Cortex of kidney (tissue), 1 donor: ENCODE data around the gene PDZD11.
"Not testable (repeated sequence)": the region's sequence is repeated elsewhere in the genome, so short reads cannot be mapped to it uniquely, and the experiment has no call there.

ENCODE experiments used
- DNase-seq: peaks from one replicate; lab custom pipeline; 2025; lab: John Stamatoyannopoulos, UW

PDZD11 gene

DNA sequence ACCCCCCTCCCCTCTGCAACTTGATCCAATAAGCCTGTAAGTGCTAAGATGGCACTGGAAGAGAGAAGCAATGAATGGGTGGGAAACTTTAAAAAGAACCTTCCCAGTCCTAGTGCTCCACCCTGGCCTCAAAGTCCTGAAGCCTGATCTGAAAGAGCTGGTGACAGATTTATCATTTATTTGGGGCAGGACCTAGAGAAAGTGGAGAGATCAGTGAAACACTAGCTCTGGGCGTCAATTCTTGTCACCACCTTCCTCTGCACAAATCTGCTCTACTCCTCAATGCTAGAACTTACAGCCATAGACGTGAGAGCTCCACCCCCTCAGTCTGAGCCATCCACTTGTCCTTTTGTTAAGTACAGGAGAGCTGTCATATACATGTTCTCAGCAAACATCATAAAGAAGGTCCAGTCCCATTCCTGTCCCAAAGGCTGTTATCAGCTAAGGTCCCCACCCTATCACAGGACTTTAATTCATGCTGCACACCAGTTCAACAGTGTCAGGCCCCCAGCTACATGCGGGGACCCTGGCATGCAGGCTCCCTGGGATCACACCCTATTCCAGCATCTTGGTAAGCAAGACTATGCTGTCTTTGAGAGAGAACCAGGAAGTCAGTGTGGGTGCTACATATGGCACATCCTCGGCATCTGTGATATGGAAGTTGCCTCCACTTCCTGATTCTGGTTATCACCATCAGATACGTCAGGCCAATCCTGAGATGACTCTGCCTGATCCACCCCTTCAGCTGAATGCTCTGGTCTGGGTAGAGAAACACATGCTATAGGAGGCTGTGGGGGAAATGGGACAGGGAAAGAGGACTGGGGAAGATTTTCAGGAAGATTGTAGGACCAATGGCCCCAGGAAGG is 32.1 kb downstream of the PDZD11 start:
- DNase-seq, result no peak

- DNase-seq, result no peak
Observed at GRCh38 chrX:70255452-70255851, 34.3 kb downstream of the PDZD11 start.

- DNase-seq, result no peak
Observed at GRCh38 chrX:70254909-70255308, 34.8 kb downstream of the PDZD11 start.

- no peak for DNase-seq
Observed at GRCh38 chrX:70254063-70254400, 35.7 kb downstream of the PDZD11 start.

GRCh38 chrX:70253377-70254062 is 36.2 kb downstream of the PDZD11 start:
- no peak for DNase-seq

DNA sequence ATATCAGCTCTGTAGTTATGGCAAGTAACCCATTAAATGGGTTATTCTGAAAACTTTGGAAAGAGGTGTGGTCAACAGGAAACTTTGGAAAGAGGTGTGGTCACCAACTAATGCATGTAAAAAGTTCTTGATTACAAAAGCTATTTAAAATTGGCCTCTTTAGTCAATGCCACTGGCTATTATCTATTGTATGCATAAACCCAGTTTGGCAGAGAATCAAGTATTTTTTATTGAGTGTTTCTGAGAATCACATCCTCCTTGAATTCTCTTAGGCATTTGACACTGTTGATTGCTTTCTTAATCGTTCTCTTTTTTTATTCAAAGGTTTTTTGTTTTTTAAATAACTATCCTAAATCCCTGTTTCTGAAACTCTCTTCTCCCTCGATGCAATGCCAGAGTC is 37.2 kb downstream of the PDZD11 start:
- no peak for DNase-seq

- no peak for DNase-seq
Observed at GRCh38 chrX:70247252-70247651, 42.5 kb downstream of the PDZD11 start.

GRCh38 chrX:70244881-70245280 is 44.8 kb downstream of the PDZD11 start:
- DNase-seq, result no peak

DNA sequence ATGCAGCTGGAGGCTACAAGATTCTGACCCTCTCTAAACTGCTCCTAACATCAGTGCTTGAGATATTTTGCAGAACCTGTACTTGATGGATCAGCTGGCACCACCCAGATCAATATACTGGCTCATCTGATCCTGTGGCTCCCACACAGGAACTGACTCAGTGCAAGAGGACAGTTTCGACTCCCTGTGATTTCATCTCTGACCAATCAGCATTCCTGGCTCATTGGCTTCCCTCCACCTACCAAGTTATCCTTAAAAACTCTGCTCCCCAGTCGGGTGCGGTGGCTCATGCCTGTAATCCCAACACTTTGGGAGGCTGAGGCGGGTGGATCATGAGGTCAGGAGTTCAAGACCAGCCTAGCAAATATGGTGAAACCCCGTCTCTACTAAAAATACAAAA is 46.1 kb downstream of the PDZD11 start:
- DNase-seq, result not testable (repeated sequence)

- no peak for DNase-seq
Observed at GRCh38 chrX:70241501-70241900, 48.2 kb downstream of the PDZD11 start.

DNA sequence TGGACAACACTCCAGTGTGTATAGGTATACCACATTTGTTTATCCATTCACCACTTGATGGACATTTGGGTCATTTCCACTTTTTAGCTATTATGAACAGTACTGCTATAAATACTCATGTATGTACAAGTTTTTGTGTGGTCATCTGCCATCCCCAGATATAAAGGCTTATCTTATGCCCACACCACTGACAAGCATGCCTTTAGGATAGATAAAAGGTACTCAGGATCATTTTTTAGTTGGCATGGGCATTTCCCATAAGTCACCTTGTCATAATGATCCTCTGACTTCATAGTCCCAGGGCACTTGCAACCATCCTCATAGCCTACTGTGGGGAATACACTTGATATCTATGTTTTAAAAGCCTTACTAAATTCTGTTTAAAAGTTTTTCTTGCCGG is 49.0 kb downstream of the PDZD11 start:
- no peak for DNase-seq
